ENCODE measurements around the gene WFIKKN2.

DNA sequence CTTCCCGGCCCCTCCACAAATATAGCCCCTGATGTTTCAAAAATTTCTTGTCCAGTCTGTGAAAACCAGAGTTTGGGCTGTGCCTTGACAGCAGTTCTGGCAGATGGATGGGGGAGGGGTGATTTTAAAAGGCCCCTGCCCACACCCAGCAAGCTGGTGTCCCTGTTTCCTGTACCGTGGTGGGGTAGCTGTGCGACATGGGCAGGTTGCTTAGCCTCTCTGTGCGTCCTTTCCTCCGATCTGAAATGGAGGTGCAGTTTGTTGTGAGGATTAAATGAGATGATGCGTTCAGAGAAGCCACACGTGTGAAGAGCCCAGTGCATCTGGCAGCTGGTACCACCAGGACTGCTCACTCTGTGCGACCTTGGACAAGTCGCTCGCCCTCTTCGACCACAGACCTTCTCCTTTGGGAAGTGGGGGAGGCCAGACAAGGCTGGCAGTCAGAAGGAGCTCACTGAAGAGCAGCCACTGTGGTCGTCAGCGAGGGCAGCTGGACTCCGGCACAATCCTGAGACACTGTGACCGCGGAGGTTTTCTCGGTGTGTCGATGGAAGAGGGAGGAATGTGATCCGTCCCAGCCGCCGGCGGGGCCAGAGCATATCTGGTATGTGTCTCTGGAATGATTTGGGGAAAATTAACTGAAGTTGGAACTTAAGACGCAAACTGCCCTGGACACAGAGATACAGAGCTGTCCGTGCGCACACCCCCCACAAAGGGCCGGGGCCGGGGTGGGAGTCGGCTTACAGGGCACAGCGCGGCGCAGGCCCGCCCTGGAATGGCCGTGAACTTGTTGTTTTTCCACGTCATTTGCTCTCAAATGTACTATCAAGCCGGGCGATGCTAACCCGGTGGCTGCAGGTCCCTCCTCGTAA lies 721 bp upstream of the WFIKKN2 start:
- TF ChIP-seq, protein P1, sequence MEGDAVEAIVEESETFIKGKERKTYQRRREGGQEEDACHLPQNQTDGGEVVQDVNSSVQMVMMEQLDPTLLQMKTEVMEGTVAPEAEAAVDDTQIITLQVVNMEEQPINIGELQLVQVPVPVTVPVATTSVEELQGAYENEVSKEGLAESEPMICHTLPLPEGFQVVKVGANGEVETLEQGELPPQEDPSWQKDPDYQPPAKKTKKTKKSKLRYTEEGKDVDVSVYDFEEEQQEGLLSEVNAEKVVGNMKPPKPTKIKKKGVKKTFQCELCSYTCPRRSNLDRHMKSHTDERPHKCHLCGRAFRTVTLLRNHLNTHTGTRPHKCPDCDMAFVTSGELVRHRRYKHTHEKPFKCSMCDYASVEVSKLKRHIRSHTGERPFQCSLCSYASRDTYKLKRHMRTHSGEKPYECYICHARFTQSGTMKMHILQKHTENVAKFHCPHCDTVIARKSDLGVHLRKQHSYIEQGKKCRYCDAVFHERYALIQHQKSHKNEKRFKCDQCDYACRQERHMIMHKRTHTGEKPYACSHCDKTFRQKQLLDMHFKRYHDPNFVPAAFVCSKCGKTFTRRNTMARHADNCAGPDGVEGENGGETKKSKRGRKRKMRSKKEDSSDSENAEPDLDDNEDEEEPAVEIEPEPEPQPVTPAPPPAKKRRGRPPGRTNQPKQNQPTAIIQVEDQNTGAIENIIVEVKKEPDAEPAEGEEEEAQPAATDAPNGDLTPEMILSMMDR (conservative IDR thresholded peaks at IDR 0.05; ENCODE audit: low read depth, low read length), result no peak
- TF ChIP-seq EZH2 (IDR thresholded peaks at IDR 0.05; ENCODE audit: low read length, unreplicated experiment), result no peak

Measured in PC-3 (cell line).